Colonic mucosa (tissue), 4 donors: Measurements from ENCODE around the gene SYNCRIP. TPM values are rescaled to one million over a fixed set of nuclear protein-coding genes. Genes with fewer than 3 reads are reported as not detected.
"Not testable (repeated sequence)": the region's sequence is repeated elsewhere in the genome, so short reads cannot be mapped to it uniquely, and the experiment has no call there.

Source experiments
- DNase-seq: peaks from one replicate; pipeline ENCODE4 v3.0.0-alpha.2; 2020
- H3K27ac ChIP-seq: fragments of 200-600 bp; one replicate; pipeline ENCODE4 v1.8.0; 2021
- H3K27me3 ChIP-seq: fragments of 200-600 bp; one replicate; pipeline ENCODE4 v1.8.0; 2021
- H3K36me3 ChIP-seq: fragments of 200-600 bp; one replicate; pipeline ENCODE4 v1.8.0; 2021
- H3K4me1 ChIP-seq: fragments of 200-600 bp; one replicate; pipeline ENCODE4 v1.8.0; 2021; ENCODE audit warnings: mild to moderate bottlenecking
- H3K4me3 ChIP-seq: fragments of 200-600 bp; one replicate; pipeline ENCODE4 v1.8.0; 2021
- H3K9ac ChIP-seq, 2 donors: one replicate each; pipeline ENCODE4 v1.7.0; 2013; ENCODE audit warnings: control low read depth in 2 of 2, low read depth in 2 of 2, low read length in 2 of 2
- H3K9me3 ChIP-seq: fragments of 200-600 bp; one replicate; pipeline ENCODE4 v1.8.0; 2021
- CTCF ChIP-seq: fragments of 200-600 bp; IDR thresholded peaks from one replicate; pipeline ENCODE4 v1.8.0; 2022; ENCODE audit warnings: antibody characterized with exemption, mild to moderate bottlenecking
- intact Hi-C: fragments of 100-400 bp; cut with DNase I; formaldehyde crosslinking; loops from one replicate; pipeline ENCODE4 v1.14.1; 2022
- total RNA-seq, 2 donors: library from RNA; stranded (reverse); fragmentation: NEBNext Ultra II Directional in 1 of 2; extraction: Animal tissue kit (Norgen Biotek cat#: 25700) in 1 of 2; gene quantifications; one replicate each; pipeline ENCODE4 v1.2.1, GENCODE V29; 2021
- donor health status: healthy.
- donor health status: DM: no; HTN: no; CAD: no.
- donor health status: DM: no; HTN: no; CAD: no.

Gene SYNCRIP
- total RNA-seq, 2 donors from 2014 or later, result 87.7 to 99.3 TPM

DNA sequence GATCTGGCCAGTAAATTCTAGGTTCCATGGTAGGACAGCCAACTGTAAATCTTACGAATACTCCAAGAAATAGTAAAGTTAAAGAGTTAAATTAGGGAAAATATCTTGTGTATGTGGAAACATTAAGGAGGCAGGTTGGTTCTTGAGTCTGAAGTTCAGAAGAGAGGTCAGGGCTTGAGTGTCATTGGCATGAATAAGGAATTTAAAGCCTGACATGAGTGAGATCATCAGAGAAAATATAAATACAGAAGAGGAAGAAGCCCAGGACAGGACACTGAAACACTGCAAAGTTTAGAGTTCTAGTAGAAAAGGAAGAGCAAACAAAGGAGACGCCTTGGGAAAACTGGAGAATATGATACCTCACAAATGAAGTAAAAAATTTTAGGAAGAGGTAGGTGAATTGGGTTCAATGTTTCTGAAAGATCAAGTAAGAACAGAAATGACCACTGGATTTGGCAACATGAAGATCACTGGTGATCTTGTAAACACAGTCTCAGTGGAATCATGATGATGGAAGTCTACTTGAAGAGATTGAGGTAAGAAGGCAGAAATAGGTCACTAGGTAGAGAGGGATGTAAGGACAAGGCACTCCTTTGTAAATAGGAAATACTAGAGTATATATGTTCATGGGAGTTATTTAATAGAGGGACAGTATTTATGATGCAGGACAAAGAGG lies 41.6 kb upstream of the SYNCRIP start:
- Histone ChIP-seq H3K4me3 (no peak overlapping the region), H3K9me3 (no peaks in the 10 kb centered on the region), H3K36me3 (no peaks in the 10 kb centered on the region), H3K4me1 (peaks cover 8% of the 10 kb centered on the region), H3K27me3 (no peaks in the 10 kb centered on the region), H3K27ac (no peak overlapping the region), H3K9ac (no peak overlapping the region)
- TF ChIP-seq CTCF, result no peak
- intact Hi-C loops, result no loop called here
- DNase-seq, result no peak

DNA sequence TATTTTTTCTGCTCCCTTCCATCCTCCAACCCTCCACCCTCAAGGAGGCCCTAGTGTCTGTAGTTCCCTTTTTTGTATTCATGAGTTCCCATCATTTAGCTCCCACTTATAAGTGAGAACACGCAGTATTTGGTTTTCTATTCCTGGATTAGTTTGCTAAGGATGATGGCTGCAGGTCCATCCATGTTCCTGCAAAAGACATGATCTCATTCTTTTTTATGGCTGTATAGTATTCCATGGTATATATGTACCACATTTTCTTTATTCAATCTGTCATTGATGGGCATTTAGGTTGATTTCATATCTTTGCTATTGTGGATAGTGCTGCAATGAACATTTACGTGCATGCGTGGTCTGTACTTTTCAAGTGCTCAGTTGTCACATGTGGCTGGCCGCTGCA lies 39.2 kb upstream of the SYNCRIP start:
- H3K4me3 ChIP-seq, H3K4me1 ChIP-seq, H3K9ac ChIP-seq, H3K9me3 ChIP-seq, H3K27ac ChIP-seq, intact Hi-C loops, H3K27me3 ChIP-seq, H3K36me3 ChIP-seq, DNase-seq: not testable (repeated sequence)

GRCh38 chr6:85680388-85680787 lies 37.7 kb upstream of the SYNCRIP start:
- H3K4me1 ChIP-seq, result peaks cover 14% of the 10 kb centered on the region

GRCh38 chr6:85679445-85680123 lies 36.9 kb upstream of the SYNCRIP start:
- Histone ChIP-seq H3K4me3 (peak overlapping the region; percentile 71), H3K27ac (peak overlapping the region; percentile 84), H3K4me1 (peaks cover 14% of the 10 kb centered on the region), H3K9me3 (no peaks in the 10 kb centered on the region), H3K9ac (peak overlapping the region; percentile 63), H3K36me3 (no peaks in the 10 kb centered on the region), H3K27me3 (no peaks in the 10 kb centered on the region)
- TF ChIP-seq CTCF, result no peak
- intact Hi-C loops, result loop anchor here (2.0 to 5.0 kb wide), 2 partner anchors 37 to 87 kb away; partner anchors contain the start of genes SNX14 and SYNCRIP
- no peak for DNase-seq

More at GRCh38 chr6:85680388-85680787, 37.7 kb upstream of the SYNCRIP start:
- Histone ChIP-seq H3K4me3 (no peak overlapping the region), H3K36me3 (no peaks in the 10 kb centered on the region), H3K9ac (no peak overlapping the region), H3K9me3 (no peaks in the 10 kb centered on the region), H3K27ac (no peak overlapping the region), H3K27me3 (no peaks in the 10 kb centered on the region)
- DNase-seq, result no peak
- intact Hi-C loops, result no loop called here
- TF ChIP-seq CTCF, result no peak

DNA sequence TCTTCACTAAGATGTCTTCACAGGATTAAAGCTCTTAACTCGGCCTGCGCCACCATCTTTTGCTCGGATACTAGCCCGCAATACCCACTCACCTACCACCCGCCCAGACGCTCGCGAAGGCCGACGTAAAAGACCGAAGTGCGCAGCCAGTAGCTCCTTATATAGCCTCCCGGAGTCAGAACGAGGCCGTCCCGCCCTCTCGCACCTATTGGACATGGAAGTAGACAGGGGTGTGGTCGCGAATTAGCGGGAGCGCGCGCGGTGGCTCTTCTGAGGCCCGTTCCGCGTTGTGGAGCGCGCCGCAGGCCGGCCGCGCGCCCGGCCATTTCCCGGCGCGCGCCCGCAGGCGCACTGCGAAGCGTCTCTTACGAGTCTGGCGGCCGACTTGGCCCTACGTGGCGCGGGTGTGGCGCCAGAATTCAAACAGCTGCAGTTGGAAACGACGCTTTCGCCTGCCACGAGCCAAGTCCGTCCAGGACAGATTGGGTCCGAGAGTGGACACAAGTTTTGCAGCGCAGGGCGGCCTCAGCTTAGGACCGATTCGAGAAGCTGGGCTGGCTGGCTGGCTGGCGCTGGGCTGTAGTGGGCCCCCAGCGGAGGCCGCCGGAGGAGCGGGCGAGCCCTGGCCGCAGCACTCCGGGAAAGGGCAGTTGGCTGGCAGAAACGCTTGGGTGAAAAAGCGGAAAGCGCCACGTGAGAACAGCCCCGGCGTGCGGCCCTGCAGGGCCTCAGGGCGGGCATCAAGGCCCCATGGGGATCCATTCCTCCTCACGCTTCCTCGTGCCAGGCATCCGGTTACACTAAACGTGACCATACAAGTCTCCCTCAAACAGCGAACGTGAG lies 36.1 kb upstream of the SYNCRIP start:
- peak; percentile 99 for DNase-seq
- no peak for TF ChIP-seq CTCF
- Histone ChIP-seq H3K4me3 (peak overlapping the region; percentile 71), H3K27ac (peak overlapping the region; percentile 84), H3K4me1 (peaks cover 14% of the 10 kb centered on the region), H3K36me3 (no peaks in the 10 kb centered on the region), H3K9me3 (no peaks in the 10 kb centered on the region), H3K9ac (peak overlapping the region; percentile 78 to 99), H3K27me3 (no peaks in the 10 kb centered on the region)
- intact Hi-C loops, result loop anchor here (2.0 to 5.0 kb wide), 2 partner anchors 36 to 87 kb away; partner anchors contain the start of genes SNX14 and SYNCRIP
